GM18870 (cell line): Measurements from ENCODE around the gene C2orf92.

ENCODE experiments used
- ATAC-seq: cut with Tn5 transposase; IDR thresholded peaks from one replicate; pipeline ENCODE4 v1.9.1; 2021; ENCODE audit warnings: moderate library complexity; ENCODE audit not compliant: unreplicated experiment

The C2orf92 gene

DNA sequence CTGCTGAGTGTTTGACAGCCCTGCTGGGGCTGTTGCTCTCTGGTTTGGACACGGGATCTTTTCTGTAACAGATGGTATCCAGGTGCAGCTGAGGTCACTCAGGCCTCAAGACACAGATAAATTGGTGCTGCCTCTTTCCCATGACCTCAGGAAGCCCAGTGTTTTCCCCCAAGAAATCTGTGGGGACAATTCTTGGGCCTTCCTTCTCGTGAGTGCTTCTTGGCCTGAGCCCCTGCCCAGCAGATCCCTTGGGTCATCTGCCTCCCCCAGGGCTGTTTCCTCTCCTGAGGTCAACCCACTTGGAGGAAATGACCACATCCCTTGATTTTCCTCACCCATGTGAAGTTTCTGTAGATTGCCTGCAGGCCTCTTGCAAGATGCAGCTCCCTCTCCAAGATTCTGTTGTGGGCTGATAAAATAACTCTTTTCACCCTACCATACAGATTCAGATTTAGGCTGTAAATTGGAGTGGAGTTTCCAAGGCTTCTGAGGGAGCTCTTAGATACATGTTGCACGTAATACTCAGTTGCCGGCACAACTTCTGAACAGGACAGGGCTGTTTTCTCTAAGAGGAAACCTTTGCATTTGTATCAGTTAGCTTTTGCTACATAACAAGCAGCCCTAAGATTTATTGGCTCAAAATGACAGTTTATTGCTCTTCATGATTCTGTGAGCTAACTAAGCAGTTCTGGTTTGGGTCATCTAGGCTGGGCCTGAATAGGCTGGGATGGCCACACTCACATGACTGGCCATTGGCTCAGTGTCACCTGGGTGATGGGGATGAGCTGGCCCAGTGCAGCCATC, 57.0 kb downstream of the C2orf92 start:
- ATAC-seq = no peak

DNA sequence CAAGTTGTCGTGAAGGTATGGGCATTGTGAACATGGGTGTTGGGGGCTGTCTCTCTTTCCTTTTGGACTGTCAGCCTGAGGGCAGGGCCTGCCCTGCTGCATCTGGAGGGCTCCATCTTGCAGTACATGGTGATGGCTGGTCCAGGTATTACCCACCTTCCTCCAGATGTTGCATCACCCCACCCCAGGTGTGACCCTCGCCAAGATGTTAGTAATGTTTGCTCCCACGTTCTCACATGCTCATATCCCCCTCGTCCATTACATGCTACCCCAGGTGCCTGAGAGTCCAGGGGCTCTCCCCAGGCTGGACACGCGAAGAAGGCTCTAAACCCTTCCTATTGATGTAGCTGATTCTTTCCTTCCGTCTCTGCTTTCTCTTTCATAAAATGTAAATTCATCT, 57.8 kb downstream of the C2orf92 start:
- no peak for ATAC-seq

DNA sequence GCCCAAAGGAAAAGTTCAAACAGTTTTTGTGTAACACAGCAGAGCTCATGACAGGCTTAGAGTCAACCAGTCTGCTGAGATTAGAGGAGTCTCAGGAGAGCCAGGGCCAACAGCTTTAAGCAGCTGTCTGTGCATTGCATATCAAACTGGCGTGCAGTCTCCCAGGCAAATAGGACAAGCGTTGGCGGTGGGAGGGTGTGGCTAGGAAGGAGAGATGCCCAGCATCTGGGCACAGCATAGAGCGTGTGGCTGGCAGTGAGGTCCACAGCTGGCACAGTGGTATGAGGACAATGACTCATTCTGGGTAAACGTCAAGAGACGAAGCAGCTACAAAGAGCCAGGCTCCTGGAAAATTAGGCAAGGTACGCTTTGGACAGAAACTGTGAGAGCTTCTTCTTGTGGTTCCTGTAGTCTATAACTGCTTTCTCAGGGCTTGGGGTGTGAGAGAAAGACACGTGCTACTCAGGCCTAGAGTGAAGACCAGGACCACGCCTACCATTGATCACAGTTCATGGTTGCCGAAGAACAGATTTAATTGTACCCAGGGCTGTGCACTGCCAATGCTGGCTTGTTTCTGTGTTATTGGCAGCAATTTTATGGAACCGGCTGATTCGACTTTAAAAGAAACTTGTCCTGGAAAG, 58.7 kb downstream of the C2orf92 start:
- ATAC-seq = no peak

GRCh38 chr2:97730245-97730644, 60.7 kb downstream of the C2orf92 start:
- no peak for ATAC-seq

DNA sequence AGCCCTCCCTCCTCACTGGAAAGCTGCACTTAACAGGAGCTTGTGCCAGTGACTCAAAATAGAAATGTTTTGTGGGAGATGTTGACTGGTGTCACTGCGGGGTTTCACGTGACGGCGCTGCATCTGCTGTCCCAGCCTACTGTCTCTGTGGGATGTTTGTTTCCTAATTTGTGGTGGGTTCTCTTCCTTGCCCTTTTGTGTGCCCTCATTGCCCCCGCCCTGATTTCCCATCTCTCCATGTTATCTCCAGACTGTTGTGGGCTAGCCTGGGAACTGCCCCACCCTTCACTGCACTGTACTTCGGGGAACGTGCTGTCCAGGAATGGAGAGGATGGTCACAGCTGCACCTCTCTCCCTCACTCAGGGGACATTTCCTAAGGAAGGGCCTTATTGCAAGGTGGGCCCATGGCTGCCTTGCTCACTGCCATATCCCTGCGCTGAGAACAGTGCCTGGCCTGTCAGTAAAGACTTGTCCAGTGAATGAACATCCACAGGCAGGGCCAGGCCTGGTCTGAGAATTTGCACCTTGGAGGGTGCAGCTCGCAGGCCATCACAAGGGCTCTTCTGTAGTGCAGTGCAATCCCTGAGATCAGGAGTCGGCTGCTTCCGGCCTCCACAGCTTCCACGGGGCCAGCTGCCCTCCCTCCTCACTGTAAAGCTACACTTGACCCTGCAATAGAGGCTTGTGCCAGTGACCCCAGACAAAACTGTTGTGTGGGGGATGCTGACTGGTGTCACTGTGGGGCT, 61.9 kb downstream of the C2orf92 start:
- ATAC-seq = no peak

GRCh38 chr2:97732436-97733340, 63.2 kb downstream of the C2orf92 start:
- ATAC-seq = no peak

DNA sequence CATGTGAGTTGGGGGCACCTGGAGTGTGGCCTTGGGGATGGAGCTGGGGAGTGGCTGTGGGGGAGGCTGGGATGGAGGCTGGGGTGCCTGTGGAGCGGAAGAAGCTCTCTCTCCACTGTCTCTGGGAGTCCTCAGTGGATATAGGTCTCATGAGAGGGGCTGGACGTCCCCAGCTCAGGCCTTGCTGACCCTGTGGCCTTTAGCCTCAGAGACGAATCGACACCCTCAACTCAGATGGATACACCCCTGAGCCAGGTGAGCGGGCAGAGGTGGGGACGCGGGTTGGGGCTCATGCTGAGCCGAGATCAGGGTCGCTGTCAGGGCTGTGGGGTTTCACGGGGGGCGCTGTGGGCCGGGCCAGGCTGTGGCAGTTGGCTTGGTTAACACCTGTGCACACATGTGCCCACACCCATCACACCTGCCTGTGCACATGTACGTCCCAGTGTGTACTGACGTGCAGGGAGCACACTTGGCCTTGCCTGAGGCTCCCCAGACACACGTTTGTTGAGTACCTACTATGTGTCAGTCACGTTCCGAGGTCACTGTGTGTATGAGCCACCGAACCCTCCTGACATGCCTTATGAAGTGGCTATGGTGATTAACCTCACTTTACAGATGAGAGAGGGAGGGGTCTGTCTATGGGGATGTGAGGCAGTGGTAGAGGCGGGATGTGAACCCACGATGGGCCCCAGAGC, 64.0 kb downstream of the C2orf92 start:
- no peak for ATAC-seq

DNA sequence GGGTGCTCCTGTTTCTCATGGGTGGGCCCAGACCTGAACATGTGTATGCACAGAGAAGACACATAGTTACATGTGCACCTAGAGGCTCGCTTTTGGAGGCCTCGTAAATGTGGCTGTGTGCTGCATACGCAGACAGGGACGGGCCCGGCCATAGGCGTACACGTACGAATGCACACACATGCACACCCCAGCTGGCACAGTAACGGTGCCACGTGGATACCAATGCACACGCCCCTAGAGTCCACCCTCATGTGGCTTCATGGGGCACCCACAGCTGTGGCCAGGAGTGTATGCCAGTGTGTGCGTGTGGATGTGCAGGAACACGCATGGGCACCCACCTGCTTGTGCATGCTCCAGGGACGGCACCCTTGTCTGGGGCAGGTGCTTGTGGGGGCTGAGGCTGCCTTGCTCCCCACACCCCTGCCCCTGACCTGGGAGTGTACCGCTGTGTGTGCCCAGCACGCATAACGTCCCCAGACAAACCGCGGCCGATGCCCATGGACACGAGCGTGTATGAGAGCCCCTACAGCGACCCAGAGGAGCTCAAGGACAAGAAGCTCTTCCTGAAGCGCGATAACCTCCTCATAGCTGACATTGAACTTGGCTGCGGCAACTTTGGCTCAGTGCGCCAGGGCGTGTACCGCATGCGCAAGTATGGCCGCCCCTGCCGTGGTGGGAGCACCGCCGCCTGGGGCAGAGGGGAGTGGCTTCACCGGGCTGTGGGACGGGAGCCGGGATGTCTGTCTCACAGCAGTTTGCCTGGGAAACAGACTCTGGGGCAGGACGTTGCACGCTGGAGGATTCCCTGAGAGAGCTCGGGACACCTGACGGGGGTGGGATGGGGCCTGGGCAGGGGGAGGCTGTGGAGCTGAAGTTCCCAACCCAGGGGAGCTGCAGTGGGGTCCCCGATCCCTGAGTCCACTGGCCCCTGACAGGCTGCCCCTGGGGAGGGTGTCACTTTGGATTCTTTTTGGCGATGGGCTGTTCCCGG, 64.8 kb downstream of the C2orf92 start:
- ATAC-seq = no peak

GRCh38 chr2:97735161-97735561, 65.6 kb downstream of the C2orf92 start:
- no peak for ATAC-seq

- no peak for ATAC-seq
Observed at GRCh38 chr2:97736185-97736584, 66.7 kb downstream of the C2orf92 start.

- no peak for ATAC-seq
Observed at GRCh38 chr2:97736608-97737330, 67.3 kb downstream of the C2orf92 start.

DNA sequence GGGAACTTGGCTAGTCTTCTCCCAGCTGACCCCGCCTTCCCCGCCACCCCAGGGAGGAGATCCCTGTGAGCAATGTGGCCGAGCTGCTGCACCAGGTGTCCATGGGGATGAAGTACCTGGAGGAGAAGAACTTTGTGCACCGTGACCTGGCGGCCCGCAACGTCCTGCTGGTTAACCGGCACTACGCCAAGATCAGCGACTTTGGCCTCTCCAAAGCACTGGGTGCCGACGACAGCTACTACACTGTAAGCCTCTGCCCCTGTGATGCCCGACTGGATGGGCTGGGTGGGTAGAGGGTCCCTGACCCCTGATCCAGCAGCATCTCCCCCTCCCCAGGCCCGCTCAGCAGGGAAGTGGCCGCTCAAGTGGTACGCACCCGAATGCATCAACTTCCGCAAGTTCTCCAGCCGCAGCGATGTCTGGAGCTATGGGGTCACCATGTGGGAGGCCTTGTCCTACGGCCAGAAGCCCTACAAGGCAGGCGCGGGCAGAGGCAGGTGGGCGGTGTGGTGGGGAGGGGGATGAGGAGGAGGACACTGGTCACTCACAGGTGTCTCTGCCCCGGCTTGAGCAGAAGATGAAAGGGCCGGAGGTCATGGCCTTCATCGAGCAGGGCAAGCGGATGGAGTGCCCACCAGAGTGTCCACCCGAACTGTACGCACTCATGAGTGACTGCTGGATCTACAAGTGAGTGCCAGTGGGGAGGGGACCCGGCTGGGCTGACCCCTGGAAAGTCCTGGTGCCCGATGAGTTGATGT, 68.1 kb downstream of the C2orf92 start:
- no peak for ATAC-seq

GRCh38 chr2:97738179-97739019, 68.9 kb downstream of the C2orf92 start:
- no peak for ATAC-seq

- ATAC-seq = no peak
Observed at GRCh38 chr2:97739020-97739892, 69.7 kb downstream of the C2orf92 start.

DNA sequence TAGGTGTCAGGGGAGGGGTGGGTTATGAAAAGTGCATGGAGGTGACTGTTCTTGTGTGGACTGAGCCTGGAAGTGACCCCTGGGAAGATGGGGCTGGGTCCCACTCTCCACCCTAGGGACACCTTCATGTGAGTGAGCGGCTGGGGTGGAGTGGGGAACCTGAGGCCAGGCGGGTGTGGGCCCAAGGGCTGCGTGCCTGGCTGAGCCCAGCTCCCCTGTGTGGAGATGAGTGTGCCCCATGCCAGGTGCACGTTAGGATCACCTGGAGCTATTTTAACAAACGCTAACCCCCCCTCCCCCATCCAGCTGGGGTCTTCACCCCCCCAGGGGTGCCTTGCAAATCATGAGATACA, 70.4 kb downstream of the C2orf92 start:
- ATAC-seq = no peak
